Spleen (tissue), 11 donors: Measurements from ENCODE around the gene YOD1. TPM values are rescaled to one million over a fixed set of nuclear protein-coding genes. Genes with fewer than 3 reads are reported as not detected.

Experiments used
- DNase-seq: peaks from one replicate; pipeline ENCODE4 v3.0.0-alpha.2; 2020
- H3K27ac ChIP-seq, 8 donors: fragments of 200-600 bp; sonication (generic) in 7 of 8; 1 replicate in 4 of 8; 2 replicates in 4 of 8; pipeline versions ENCODE4 v1.5.0 to v1.8.0; 2016 to 2021; ENCODE audit warnings: inconsistent platforms in 4 of 8, mild to moderate bottlenecking in 4 of 8, moderate library complexity in 1 of 8
- H3K27me3 ChIP-seq, 7 donors: fragments of 200-600 bp; sonication (generic) in 6 of 7; replicated peaks in 1 of 7; 1 replicate in 4 of 7; 2 replicates in 3 of 7; pipeline versions ENCODE4 v1.5.0 to v1.8.0; 2016 to 2021; ENCODE audit warnings: inconsistent platforms in 3 of 7, mild to moderate bottlenecking in 1 of 7
- H3K36me3 ChIP-seq, 6 donors: fragments of 200-600 bp; sonication (generic) in 5 of 6; 1 replicate in 4 of 6; 2 replicates in 2 of 6; pipeline versions ENCODE4 v1.5.0 to v1.8.0; 2016 to 2021; ENCODE audit warnings: inconsistent platforms in 2 of 6
- H3K4me1 ChIP-seq, 6 donors: fragments of 200-600 bp; sonication (generic) in 5 of 6; 1 replicate in 3 of 6; 2 replicates in 3 of 6; pipeline versions ENCODE4 v1.5.0 to v1.8.0; 2016 to 2021; ENCODE audit warnings: inconsistent platforms in 3 of 6
- H3K4me3 ChIP-seq, 8 donors: fragments of 200-600 bp; sonication (generic) in 7 of 8; 1 replicate in 4 of 8; 2 replicates in 4 of 8; pipeline versions ENCODE4 v1.5.0 to v1.8.0; 2016 to 2021; ENCODE audit warnings: inconsistent platforms in 4 of 8, mild to moderate bottlenecking in 4 of 8, moderate library complexity in 2 of 8
- H3K9me3 ChIP-seq, 8 donors: fragments of 200-600 bp; sonication (generic) in 7 of 8; 1 replicate in 4 of 8; 2 replicates in 4 of 8; pipeline versions ENCODE4 v1.5.0 to v1.8.0; 2016 to 2021; ENCODE audit warnings: inconsistent platforms in 4 of 8
- POLR2A ChIP-seq, 3 donors: fragments of 450-650 bp; IDR thresholded peaks; one replicate each; pipeline ENCODE4 v1.5.1; 2017; ENCODE audit warnings: antibody characterized with exemption in 3 of 3, mild to moderate bottlenecking in 1 of 3
- POLR2AphosphoS5 ChIP-seq, 3 donors: sonication (generic); formaldehyde crosslinking; IDR thresholded peaks; one replicate each; pipeline ENCODE4 v1.5.1; 2017; ENCODE audit warnings: antibody characterized with exemption in 3 of 3
- WGBS, 5 donors: extraction: QIAGEN DNeasy Blood & Tissue Kit in 3 of 5; methylation state at CpG; one replicate each; pipeline versions ENCODE4 v1.1.5 to v1.1.7; 2013 to 2018; 5-methylcytosine and 5-hydroxymethylcytosine counted together
- intact Hi-C: fragments of 100-400 bp; cut with DNase I; formaldehyde crosslinking; loops from one replicate; pipeline ENCODE4 v1.15.0; 2023; ENCODE audit warnings: low total_unique reads
- polyA plus RNA-seq, 3 donors: library from polyadenylated mRNA; stranded (reverse); fragments of 200-250 nt; gene quantifications; one replicate each; pipeline ENCODE4 v1.2.1, GENCODE V29; 2013
- total RNA-seq, 7 donors: library from RNA; depleted of rRNA in 3 of 7; stranded (reverse); fragments of >200 nt in 3 of 7; fragmentation: NEBNext Ultra II Directional in 4 of 7; extraction: Animal tissue kit (Norgen Biotek cat#: 25700) in 4 of 7; gene quantifications; one replicate each; pipeline versions ENCODE4 v1.1.0 to v1.2.1, GENCODE V29; 2016 to 2021
- TF ChIP-seq, protein P1 (sequence below), 11 experiments: fragments of 200-600 bp in 7 of 11; fragments of 450-650 bp in 4 of 11; sonication (generic) in 4 of 11; IDR thresholded peaks in 8 of 11; conservative IDR thresholded peaks in 3 of 11; 1 replicate in 7 of 11; 2 replicates in 4 of 11; pipeline versions ENCODE4 v1.4.0 to v1.8.0; 2016 to 2021; ENCODE audit warnings: antibody characterized with exemption in 11 of 11, inconsistent platforms in 4 of 11, mild to moderate bottlenecking in 1 of 11
- donor health status: healthy with polysubstance abuse.
- donor health status: DM: no; HTN: no; CAD: no; lungs with moderate emphysema.
- donor health status: DM: no; HTN: no; CAD: no.
- donor health status: Bipolar disorder and iron deficiency.
- donor health status: healthy.
- donor health status: DM: no; HTN: no; CAD: no.
- donor health status: DM: yes; HTN: yes; CAD: no.

Gene YOD1
- total and polyA plus RNA-seq, 10 donors = 2.8 to 23.2 (median 11.8) TPM

- H3K4me3 ChIP-seq = no peak overlapping the region
- peaks cover 0 to 8% (median 0%) of the 10 kb centered on the region in 7 donors for H3K27me3 ChIP-seq
- no peaks in the 10 kb centered on the region for H3K36me3 ChIP-seq
- DNase-seq = no peak
- peaks cover 0 to 10% (median 0%) of the 10 kb centered on the region in 6 donors for H3K4me1 ChIP-seq
- H3K9me3 ChIP-seq = no peaks in the 10 kb centered on the region
- WGBS, 5 donors = 88 to 100% (median 92%) methylated on average over 1 of the region's 1 CpG
- intact Hi-C loops = no loop called here
- H3K27ac ChIP-seq = no peak overlapping the region
- TF ChIP-seq, protein P1, sequence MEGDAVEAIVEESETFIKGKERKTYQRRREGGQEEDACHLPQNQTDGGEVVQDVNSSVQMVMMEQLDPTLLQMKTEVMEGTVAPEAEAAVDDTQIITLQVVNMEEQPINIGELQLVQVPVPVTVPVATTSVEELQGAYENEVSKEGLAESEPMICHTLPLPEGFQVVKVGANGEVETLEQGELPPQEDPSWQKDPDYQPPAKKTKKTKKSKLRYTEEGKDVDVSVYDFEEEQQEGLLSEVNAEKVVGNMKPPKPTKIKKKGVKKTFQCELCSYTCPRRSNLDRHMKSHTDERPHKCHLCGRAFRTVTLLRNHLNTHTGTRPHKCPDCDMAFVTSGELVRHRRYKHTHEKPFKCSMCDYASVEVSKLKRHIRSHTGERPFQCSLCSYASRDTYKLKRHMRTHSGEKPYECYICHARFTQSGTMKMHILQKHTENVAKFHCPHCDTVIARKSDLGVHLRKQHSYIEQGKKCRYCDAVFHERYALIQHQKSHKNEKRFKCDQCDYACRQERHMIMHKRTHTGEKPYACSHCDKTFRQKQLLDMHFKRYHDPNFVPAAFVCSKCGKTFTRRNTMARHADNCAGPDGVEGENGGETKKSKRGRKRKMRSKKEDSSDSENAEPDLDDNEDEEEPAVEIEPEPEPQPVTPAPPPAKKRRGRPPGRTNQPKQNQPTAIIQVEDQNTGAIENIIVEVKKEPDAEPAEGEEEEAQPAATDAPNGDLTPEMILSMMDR (IDR thresholded peaks at IDR 0.05 in 8 of 11, conservative IDR thresholded peaks at IDR 0.05 in 3 of 11) = no peak
- TF ChIP-seq POLR2AphosphoS5 (IDR thresholded peaks at IDR 0.05) (no peak), POLR2A (IDR thresholded peaks at IDR 0.05) (no peak)
Measured at GRCh38 chr1:207036865-207037264, 14.1 kb downstream of the YOD1 start.

DNA sequence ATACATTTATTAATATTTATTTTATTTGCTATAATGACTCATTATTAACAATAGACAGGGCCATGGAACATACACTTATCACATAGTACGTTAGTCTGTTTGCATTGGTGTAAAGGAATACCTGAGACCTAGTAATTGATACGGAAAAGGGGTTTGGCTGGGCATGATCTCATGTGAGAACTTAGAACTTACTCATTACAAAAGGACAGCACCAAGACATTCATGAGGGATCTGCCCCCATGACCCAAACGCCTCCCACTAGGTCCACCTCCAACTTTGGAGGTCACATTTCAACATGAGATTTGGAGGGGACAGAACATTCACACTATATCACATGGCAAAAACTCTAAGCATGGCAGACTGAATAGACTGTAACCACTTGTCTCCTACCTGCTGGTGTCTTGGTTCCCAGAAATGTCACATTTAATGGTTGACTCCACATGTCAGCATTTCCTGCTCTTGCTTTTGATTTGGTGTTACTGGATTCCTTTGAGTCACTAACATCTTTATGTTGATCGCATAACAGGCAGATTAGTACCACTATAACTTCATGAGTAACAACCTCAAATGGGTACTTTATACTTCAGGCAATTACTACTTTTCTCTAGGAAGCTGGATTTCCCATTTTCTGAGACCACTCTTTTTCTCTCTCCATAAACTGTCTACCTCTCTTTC, 15.0 kb downstream of the YOD1 start:
- Histone ChIP-seq H3K4me3 (no peak overlapping the region), H3K27me3 (peaks cover 0 to 16% (median 0%) of the 10 kb centered on the region in 7 donors), H3K36me3 (no peaks in the 10 kb centered on the region), H3K4me1 (peaks cover 0 to 10% (median 0%) of the 10 kb centered on the region in 6 donors), H3K9me3 (no peaks in the 10 kb centered on the region), H3K27ac (no peak overlapping the region)
- DNase-seq = no peak
- TF ChIP-seq POLR2A (IDR thresholded peaks at IDR 0.05) = no peak
- TF ChIP-seq, protein P1 (IDR thresholded peaks at IDR 0.05 in 8 of 11, conservative IDR thresholded peaks at IDR 0.05 in 3 of 11) = no peak
- no peak for TF ChIP-seq POLR2AphosphoS5 (IDR thresholded peaks at IDR 0.05)
- intact Hi-C loops = no loop called here
- WGBS, 5 donors = 75 to 92% (median 84%) methylated on average over 4 of the region's 4 CpGs

DNA sequence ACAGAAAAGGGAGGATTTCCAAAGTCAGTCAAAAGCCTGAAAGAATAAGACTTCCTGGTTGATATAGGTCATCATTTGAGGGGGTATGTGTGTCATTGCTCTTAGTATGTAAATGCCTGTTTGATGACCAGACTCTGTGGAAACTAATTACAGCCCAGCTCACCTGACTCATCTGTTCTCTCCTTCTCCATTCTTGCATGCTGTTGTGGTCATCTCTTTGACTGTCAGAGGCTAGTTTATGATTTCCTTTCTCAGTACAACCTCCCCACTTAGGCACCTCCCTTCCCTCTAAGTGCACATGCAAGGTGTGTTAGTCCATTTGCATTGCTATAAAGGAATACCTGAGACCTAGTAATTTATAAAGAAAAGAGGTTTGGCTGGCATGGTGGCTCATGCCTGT, 16.0 kb downstream of the YOD1 start:
- Histone ChIP-seq H3K9me3 (no peaks in the 10 kb centered on the region), H3K36me3 (no peaks in the 10 kb centered on the region), H3K27me3 (peaks cover 0 to 17% (median 0%) of the 10 kb centered on the region in 7 donors), H3K27ac (peak overlapping the region in 1 of 8 donors; percentile 57), H3K4me1 (peaks cover 0 to 10% (median 0%) of the 10 kb centered on the region in 6 donors), H3K4me3 (no peak overlapping the region)
- intact Hi-C loops = no loop called here
- no peak for TF ChIP-seq POLR2A (IDR thresholded peaks at IDR 0.05)
- TF ChIP-seq POLR2AphosphoS5 (IDR thresholded peaks at IDR 0.05) = no peak
- TF ChIP-seq, protein P1 (IDR thresholded peaks at IDR 0.05 in 8 of 11, conservative IDR thresholded peaks at IDR 0.05 in 3 of 11) = no peak
- no peak for DNase-seq

GRCh38 chr1:207034208-207034607, 16.8 kb downstream of the YOD1 start:
- TF ChIP-seq, protein P1 (IDR thresholded peaks at IDR 0.05 in 8 of 11, conservative IDR thresholded peaks at IDR 0.05 in 3 of 11) = no peak
- no peak for TF ChIP-seq POLR2A (IDR thresholded peaks at IDR 0.05)
- no peak for TF ChIP-seq POLR2AphosphoS5 (IDR thresholded peaks at IDR 0.05)
- no peak overlapping the region for H3K4me3 ChIP-seq
- H3K4me1 ChIP-seq = peaks cover 0 to 10% (median 0%) of the 10 kb centered on the region in 6 donors
- H3K9me3 ChIP-seq = no peaks in the 10 kb centered on the region
- H3K27me3 ChIP-seq = peaks cover 0 to 17% (median 0%) of the 10 kb centered on the region in 7 donors
- H3K36me3 ChIP-seq = no peaks in the 10 kb centered on the region
- intact Hi-C loops = no loop called here
- 52 to 78% (median 70%) methylated on average over 1 of the region's 1 CpG for WGBS, 5 donors
- no peak for DNase-seq
- H3K27ac ChIP-seq = peak overlapping the region in 6 of 8 donors; percentile 18 to 58 (median 43)
